GM23338 (cell line): ENCODE data around the gene ADAMTS1. TPM values are rescaled to one million over a fixed set of nuclear protein-coding genes. Genes with fewer than 3 reads are reported as not detected.

Source experiments
- ATAC-seq: fragments of 200-7000 bp; cut with Tn5 transposase; 3 replicates; pipeline ENCODE4 v1.9.1; 2020
- DNase-seq: peaks from one replicate; pipeline ENCODE4 v3.0.0-alpha.2; 2015; ENCODE audit warnings: low spot score
- H2AFZ ChIP-seq: fragments of 200-600 bp; sonication (generic); 2 replicates; pipeline ENCODE4 v1.8.0; 2016; ENCODE audit warnings: antibody characterized with exemption, mild to moderate bottlenecking, moderate library complexity
- H3F3A ChIP-seq: fragments of 200-600 bp; sonication (generic); replicated peaks from 2 replicates; pipeline ENCODE4 v1.8.0; 2017; ENCODE audit warnings: antibody characterized with exemption, mixed run types, low read depth
- H3K27ac ChIP-seq: fragments of 200-600 bp; sonication (generic); 2 replicates; pipeline ENCODE4 v1.6.1; 2016; ENCODE audit warnings: low read depth
- H3K27me3 ChIP-seq: fragments of 200-600 bp; sonication (generic); 2 replicates; pipeline ENCODE4 v1.8.0; 2016; ENCODE audit warnings: mild to moderate bottlenecking, mixed run types, moderate library complexity; ENCODE audit not compliant: insufficient read depth
- H3K36me3 ChIP-seq: fragments of 200-600 bp; sonication (generic); 2 replicates; pipeline ENCODE4 v1.8.0; 2016; ENCODE audit warnings: mild to moderate bottlenecking; ENCODE audit not compliant: insufficient read depth
- H3K4me1 ChIP-seq: fragments of 200-600 bp; sonication (generic); 2 replicates; pipeline ENCODE4 v1.8.0; 2016; ENCODE audit warnings: mild to moderate bottlenecking, moderate library complexity; ENCODE audit not compliant: insufficient read depth
- H3K4me2 ChIP-seq: fragments of 200-600 bp; sonication (generic); 2 replicates; pipeline ENCODE4 v1.7.1; 2017; ENCODE audit warnings: mixed run types
- H3K4me3 ChIP-seq: fragments of 200-600 bp; sonication (generic); 2 replicates; pipeline ENCODE4 v1.6.1; 2016; ENCODE audit warnings: mixed run types
- H3K79me2 ChIP-seq: fragments of 200-600 bp; sonication (generic); replicated peaks from 2 replicates; pipeline ENCODE4 v1.8.0; 2017; ENCODE audit warnings: mild to moderate bottlenecking; ENCODE audit not compliant: insufficient read depth
- H3K9me2 ChIP-seq: fragments of 200-600 bp; sonication (generic); 2 replicates; pipeline ENCODE4 v1.8.0; 2017; ENCODE audit not compliant: insufficient read depth
- H4K20me1 ChIP-seq: fragments of 200-600 bp; sonication (generic); replicated peaks from 2 replicates; pipeline ENCODE4 v1.8.0; 2017; ENCODE audit warnings: mild to moderate bottlenecking; ENCODE audit not compliant: insufficient read depth
- H3K27ac Mint-ChIP-seq: 2 replicates; pipeline ENCODE4 v1.8.0; 2020; ENCODE audit warnings: inconsistent platforms, mild to moderate bottlenecking, moderate library complexity, mixed read lengths
- H3K27me3 Mint-ChIP-seq: 3 replicates; pipeline ENCODE4 v1.8.0; 2022; ENCODE audit warnings: low read depth, mild to moderate bottlenecking, moderate library complexity, mixed read lengths, inconsistent platforms; ENCODE audit not compliant: insufficient read depth, poor library complexity
- H3K36me3 Mint-ChIP-seq: 3 replicates; pipeline ENCODE4 v1.8.0; 2021; ENCODE audit warnings: low read depth, mild to moderate bottlenecking, inconsistent platforms, moderate library complexity, mixed read lengths
- H3K4me1 Mint-ChIP-seq: 3 replicates; pipeline ENCODE4 v1.8.0; 2020; ENCODE audit warnings: mild to moderate bottlenecking, inconsistent platforms, mixed read lengths
- H3K4me3 Mint-ChIP-seq: 3 replicates; pipeline ENCODE4 v1.8.0; 2021; ENCODE audit warnings: moderate library complexity, mild to moderate bottlenecking, inconsistent platforms, mixed read lengths
- H3K9me3 Mint-ChIP-seq: 3 replicates; pipeline ENCODE4 v1.8.0; 2020; ENCODE audit warnings: moderate library complexity, mild to moderate bottlenecking, inconsistent platforms, mixed read lengths
- CTCF ChIP-seq, 2 experiments: fragments of 200-600 bp in 1 of 2; sonication (generic) in 1 of 2; conservative IDR thresholded peaks; 2 replicates each; pipeline versions ENCODE4 v1.5.1 to v1.6.1; 2016 to 2017; ENCODE audit warnings: antibody characterized with exemption in 2 of 2, low read depth in 2 of 2, mild to moderate bottlenecking in 2 of 2, moderate library complexity in 1 of 2
- ETS1 ChIP-seq: IDR thresholded peaks from 2 replicates; pipeline ENCODE4 v1.6.1; 2016; ENCODE audit warnings: antibody characterized with exemption
- EZH2 ChIP-seq: fragments of 200-600 bp; sonication (generic); IDR thresholded peaks from one replicate; pipeline ENCODE4 v1.8.0; 2017; ENCODE audit warnings: antibody characterized with exemption, mild to moderate bottlenecking, low read depth; ENCODE audit not compliant: unreplicated experiment
- JUNB ChIP-seq: IDR thresholded peaks from one replicate; pipeline ENCODE4 v1.6.1; 2016; ENCODE audit warnings: antibody characterized with exemption; ENCODE audit not compliant: unreplicated experiment
- NANOG ChIP-seq: IDR thresholded peaks from 2 replicates; pipeline ENCODE4 v1.6.1; 2016; ENCODE audit warnings: antibody characterized with exemption, borderline replicate concordance
- POLR2AphosphoS5 ChIP-seq: IDR thresholded peaks from 2 replicates; pipeline ENCODE4 v1.6.1; 2016; ENCODE audit warnings: antibody characterized with exemption, low read depth
- ZNF114 ChIP-seq: fragments of 250-450 bp; sonication (Bioruptor Pico); IDR thresholded peaks from 2 replicates; pipeline ENCODE4 v1.5.0; 2020; ENCODE audit warnings: mild to moderate bottlenecking, moderate library complexity
- polyA plus RNA-seq: library from polyadenylated mRNA; unstranded; fragments of >200 nt; fragmentation: Nextera tagmentation; extraction: Ambion mirVana; gene quantifications from 2 replicates; pipeline ENCODE4 v1.2.1, GENCODE V29; 2016
- total RNA-seq: library from RNA; depleted of rRNA; stranded (reverse); fragments of >200 nt; shearing (Covaris generic); gene quantifications from 2 replicates; pipeline ENCODE4 v1.2.3, GENCODE V29; 2014

ADAMTS1 gene
- total and polyA plus RNA-seq, 2 experiments from 2014 or later: 6.1 to 15.4 TPM

GRCh38 chr21:26845759-26846035 is 488 bp upstream of the ADAMTS1 start:
- Mint-ChIP-seq H3K36me3 (peaks cover 26% of the 10 kb centered on the region), H3K4me3 (peak overlapping the region; percentile 93), H3K27ac (peak overlapping the region; percentile 78), H3K4me1 (peaks cover 23% of the 10 kb centered on the region), H3K27me3 (peaks cover 37% of the 10 kb centered on the region), H3K9me3 (peaks cover 3% of the 10 kb centered on the region; the same call in 2 of the 3 replicates)
- H3K9me2 ChIP-seq: no peaks in the 10 kb centered on the region
- H3F3A ChIP-seq: no peaks in the 10 kb centered on the region
- peaks cover 14% of the 10 kb centered on the region; the same call in 1 of the 2 replicates for H3K4me1 ChIP-seq
- H3K79me2 ChIP-seq: peaks cover 29% of the 10 kb centered on the region
- H2AFZ ChIP-seq: peak overlapping the region; percentile 35
- ATAC-seq (no peak; the same call in 2 of the 3 replicates), DNase-seq (no peak)
- peak overlapping the region; percentile 92 for H3K4me2 ChIP-seq
- no peaks in the 10 kb centered on the region for H4K20me1 ChIP-seq
- 0 out of 2 replicates have a peak overlapping the region, but pooled peaks have one; percentile 28 for H3K27ac ChIP-seq
- peak overlapping the region; percentile 88 for H3K4me3 ChIP-seq
- no peak for TF ChIP-seq POLR2AphosphoS5
- no peak for TF ChIP-seq NANOG
- no peak for TF ChIP-seq JUNB
- peaks cover 10% of the 10 kb centered on the region for H3K36me3 ChIP-seq
- peaks cover 39% of the 10 kb centered on the region for H3K27me3 ChIP-seq

GRCh38 chr21:26844258-26845065 is 747 bp downstream of the ADAMTS1 start:
- Histone ChIP-seq H3K36me3 (peaks cover 22% of the 10 kb centered on the region), H4K20me1 (no peaks in the 10 kb centered on the region), H3K27me3 (peaks cover 39% of the 10 kb centered on the region), H3F3A (no peaks in the 10 kb centered on the region), H3K9me2 (no peaks in the 10 kb centered on the region), H3K4me3 (peak overlapping the region; percentile 88), H3K79me2 (peaks cover 35% of the 10 kb centered on the region), H3K27ac (no peak overlapping the region), H3K4me1 (peaks cover 10% of the 10 kb centered on the region; the same call in 1 of the 2 replicates), H3K4me2 (peak overlapping the region; percentile 92), H2AFZ (peak overlapping the region; percentile 89)
- Mint-ChIP-seq H3K36me3 (peaks cover 38% of the 10 kb centered on the region), H3K27me3 (peaks cover 37% of the 10 kb centered on the region), H3K4me3 (peak overlapping the region; percentile 93), H3K9me3 (peaks cover 3% of the 10 kb centered on the region; the same call in 2 of the 3 replicates), H3K4me1 (peaks cover 19% of the 10 kb centered on the region), H3K27ac (no peak overlapping the region)
- TF ChIP-seq ZNF114 (CRISPR knock-in tag) (no peak), CTCF (conservative IDR thresholded peaks at IDR 0.05; ENCODE audit: low read depth in 2 of 2) (0 out of 4 replicates have a peak, but pooled peaks have one; percentile 6 to 15)
- ATAC-seq (peak; percentile 26), DNase-seq (peak; percentile 60)

GRCh38 chr21:26843933-26844257 is 1.3 kb downstream of the ADAMTS1 start:
- Mint-ChIP-seq H3K27me3 (peaks cover 37% of the 10 kb centered on the region), H3K4me3 (peak overlapping the region; percentile 93), H3K27ac (peak overlapping the region; percentile 78; the same call in 1 of the 2 replicates), H3K36me3 (peaks cover 44% of the 10 kb centered on the region), H3K9me3 (peaks cover 3% of the 10 kb centered on the region; the same call in 2 of the 3 replicates), H3K4me1 (peaks cover 19% of the 10 kb centered on the region)
- DNase-seq: peak; percentile 30
- Histone ChIP-seq H3K36me3 (peaks cover 28% of the 10 kb centered on the region), H3F3A (no peaks in the 10 kb centered on the region), H2AFZ (peak overlapping the region; percentile 89), H3K9me2 (no peaks in the 10 kb centered on the region), H3K4me1 (peaks cover 10% of the 10 kb centered on the region; the same call in 1 of the 2 replicates), H3K4me2 (peak overlapping the region; percentile 92), H3K27me3 (peaks cover 39% of the 10 kb centered on the region), H4K20me1 (no peaks in the 10 kb centered on the region), H3K4me3 (peak overlapping the region; percentile 88), H3K79me2 (peaks cover 35% of the 10 kb centered on the region), H3K27ac (no peak overlapping the region)
- ATAC-seq: peak; percentile 5
- TF ChIP-seq ETS1: no peak
- peak; percentile 20 for TF ChIP-seq EZH2
